ENCODE data around the gene CNTNAP2. TPM values are rescaled to one million over a fixed set of nuclear protein-coding genes. Genes with fewer than 3 reads are reported as not detected.

The CNTNAP2 gene
- total and polyA plus RNA-seq, 2 experiments from 2014 or later, result not detected

- Histone ChIP-seq H3K27ac (no peak overlapping the region), H3K9me2 (ENCODE audit: insufficient read depth) (no peaks in the 10 kb centered on the region), H4K20me1 (ENCODE audit: insufficient read depth) (no peaks in the 10 kb centered on the region), H3K9ac (no peak overlapping the region), H2AFZ (no peak overlapping the region), H3K27me3 (replicated peaks; ENCODE audit: insufficient read depth) (no peaks in the 10 kb centered on the region), H3K36me3 (ENCODE audit: low read depth) (no peaks in the 10 kb centered on the region), H3K4me2 (ENCODE audit: unreplicated experiment) (no peak overlapping the region), H3K79me2 (ENCODE audit: insufficient read depth) (no peaks in the 10 kb centered on the region), H3K9me3 (ENCODE audit: low read depth) (no peaks in the 10 kb centered on the region), H3K4me1 (ENCODE audit: insufficient read depth) (no peaks in the 10 kb centered on the region), H3K4me3 (no peak overlapping the region), H3F3A (ENCODE audit: insufficient read depth) (no peaks in the 10 kb centered on the region)
- TF ChIP-seq EZH2phosphoT487 (IDR thresholded peaks at IDR 0.05; ENCODE audit: insufficient read depth, low read depth) (no peak), EZH2 (IDR thresholded peaks at IDR 0.05; ENCODE audit: insufficient read depth, poor library complexity, severe bottlenecking) (no peak)
- no peak for DNase-seq
- WGBS, 2 experiments (ENCODE audit: low coverage in 1 of 2, low lambda C conversion rate in 2 of 2, missing lambda C conversion rate in 2 of 2), result 25 to 29% methylated on average over 9 of the region's 9 CpGs
- in situ Hi-C loops (cut with MboI), result no loop called here
Measured at GRCh38 chr7:148093375-148094166, 1977.0 kb downstream of the CNTNAP2 start.

GRCh38 chr7:148095066-148095465 lies 1978.5 kb downstream of the CNTNAP2 start:
- Histone ChIP-seq H4K20me1 (ENCODE audit: insufficient read depth) (no peaks in the 10 kb centered on the region), H2AFZ (no peak overlapping the region), H3F3A (ENCODE audit: insufficient read depth) (no peaks in the 10 kb centered on the region), H3K9me2 (ENCODE audit: insufficient read depth) (no peaks in the 10 kb centered on the region), H3K4me2 (ENCODE audit: unreplicated experiment) (no peak overlapping the region), H3K79me2 (ENCODE audit: insufficient read depth) (no peaks in the 10 kb centered on the region), H3K4me3 (no peak overlapping the region), H3K36me3 (ENCODE audit: low read depth) (no peaks in the 10 kb centered on the region), H3K9me3 (ENCODE audit: low read depth) (no peaks in the 10 kb centered on the region), H3K9ac (no peak overlapping the region), H3K4me1 (ENCODE audit: insufficient read depth) (no peaks in the 10 kb centered on the region), H3K27ac (no peak overlapping the region), H3K27me3 (replicated peaks; ENCODE audit: insufficient read depth) (no peaks in the 10 kb centered on the region)
- DNase-seq, result no peak
- in situ Hi-C loops (cut with MboI), result no loop called here
- TF ChIP-seq EZH2phosphoT487 (IDR thresholded peaks at IDR 0.05; ENCODE audit: insufficient read depth, low read depth) (no peak), EZH2 (IDR thresholded peaks at IDR 0.05; ENCODE audit: insufficient read depth, poor library complexity, severe bottlenecking) (no peak)
- 3 to 7% methylated on average over 8 of the region's 8 CpGs for WGBS, 2 experiments (ENCODE audit: low coverage in 1 of 2, low lambda C conversion rate in 2 of 2, missing lambda C conversion rate in 2 of 2)

GRCh38 chr7:148104136-148104716 lies 1987.6 kb downstream of the CNTNAP2 start:
- H2AFZ ChIP-seq, result no peak overlapping the region
- in situ Hi-C loops (cut with MboI), result no loop called here
- WGBS, 2 experiments (ENCODE audit: low coverage in 1 of 2, low lambda C conversion rate in 2 of 2, missing lambda C conversion rate in 2 of 2), result 10 to 11% methylated on average over 4 of the region's 4 CpGs

GRCh38 chr7:148104924-148105323 lies 1988.3 kb downstream of the CNTNAP2 start:
- no peaks in the 10 kb centered on the region for H3K9me3 ChIP-seq (ENCODE audit: low read depth)
- H3K79me2 ChIP-seq (ENCODE audit: insufficient read depth), result no peaks in the 10 kb centered on the region
- H2AFZ ChIP-seq, result no peak overlapping the region
- no peak overlapping the region for H3K4me2 ChIP-seq (ENCODE audit: unreplicated experiment)
- in situ Hi-C loops (cut with MboI), result no loop called here
- 0 to 3% methylated on average over 2 of the region's 2 CpGs for WGBS, 2 experiments (ENCODE audit: low coverage in 1 of 2, low lambda C conversion rate in 2 of 2, missing lambda C conversion rate in 2 of 2)
- no peaks in the 10 kb centered on the region for H4K20me1 ChIP-seq (ENCODE audit: insufficient read depth)
- no peaks in the 10 kb centered on the region for H3K27me3 ChIP-seq (replicated peaks; ENCODE audit: insufficient read depth)
- DNase-seq, result no peak
- no peaks in the 10 kb centered on the region for H3K9me2 ChIP-seq (ENCODE audit: insufficient read depth)
- TF ChIP-seq EZH2phosphoT487 (IDR thresholded peaks at IDR 0.05; ENCODE audit: insufficient read depth, low read depth), result no peak
- TF ChIP-seq EZH2 (IDR thresholded peaks at IDR 0.05; ENCODE audit: insufficient read depth, poor library complexity, severe bottlenecking), result no peak
- no peak overlapping the region for H3K9ac ChIP-seq
- no peaks in the 10 kb centered on the region for H3F3A ChIP-seq (ENCODE audit: insufficient read depth)
- H3K4me3 ChIP-seq, result no peak overlapping the region
- no peak overlapping the region for H3K27ac ChIP-seq
- H3K36me3 ChIP-seq (ENCODE audit: low read depth), result no peaks in the 10 kb centered on the region
- H3K4me1 ChIP-seq (ENCODE audit: insufficient read depth), result no peaks in the 10 kb centered on the region

More at GRCh38 chr7:148104136-148104716, 1987.6 kb downstream of the CNTNAP2 start:
- no peaks in the 10 kb centered on the region for H3K9me3 ChIP-seq (ENCODE audit: low read depth)
- DNase-seq, result no peak
- TF ChIP-seq EZH2phosphoT487 (IDR thresholded peaks at IDR 0.05; ENCODE audit: insufficient read depth, low read depth) (no peak), EZH2 (IDR thresholded peaks at IDR 0.05; ENCODE audit: insufficient read depth, poor library complexity, severe bottlenecking) (no peak)
- no peaks in the 10 kb centered on the region for H3K9me2 ChIP-seq (ENCODE audit: insufficient read depth)
- no peaks in the 10 kb centered on the region for H3K27me3 ChIP-seq (replicated peaks; ENCODE audit: insufficient read depth)
- no peak overlapping the region for H3K4me3 ChIP-seq
- H3K36me3 ChIP-seq (ENCODE audit: low read depth), result no peaks in the 10 kb centered on the region
- no peaks in the 10 kb centered on the region for H3K79me2 ChIP-seq (ENCODE audit: insufficient read depth)
- no peaks in the 10 kb centered on the region for H3K4me1 ChIP-seq (ENCODE audit: insufficient read depth)
- H4K20me1 ChIP-seq (ENCODE audit: insufficient read depth), result no peaks in the 10 kb centered on the region
- no peaks in the 10 kb centered on the region for H3F3A ChIP-seq (ENCODE audit: insufficient read depth)
- H3K4me2 ChIP-seq (ENCODE audit: unreplicated experiment), result no peak overlapping the region
- H3K27ac ChIP-seq, result no peak overlapping the region
- no peak overlapping the region for H3K9ac ChIP-seq

All from GM23248 (cell line).